Heart right ventricle (tissue), 16 donors: Measurements from ENCODE around the gene TBC1D9B. TPM values are rescaled to one million over a fixed set of nuclear protein-coding genes. Genes with fewer than 3 reads are reported as not detected.

ENCODE experiments used
- ATAC-seq, 8 donors: fragments of 200-7000 bp; cut with Tn5 transposase; one replicate each; pipeline ENCODE4 v1.9.1; 2020; ENCODE audit warnings: mild to moderate bottlenecking in 8 of 8, moderate library complexity in 8 of 8, moderate number of reproducible peaks in 1 of 8
- DNase-seq, 2 donors: peaks; one replicate each; pipeline ENCODE4 v3.0.0-alpha.2; 2020
- H3K27ac ChIP-seq, 10 donors: fragments of 200-600 bp; sonication (generic) in 2 of 10; one replicate each; pipeline versions ENCODE4 v1.5.0 to v1.8.0; 2020 to 2022; ENCODE audit warnings: mild to moderate bottlenecking in 3 of 10
- H3K27me3 ChIP-seq, 7 donors: fragments of 200-600 bp; one replicate each; pipeline ENCODE4 v1.8.0; 2021 to 2022; ENCODE audit warnings: mild to moderate bottlenecking in 2 of 7
- H3K36me3 ChIP-seq, 9 donors: fragments of 200-600 bp; sonication (generic) in 1 of 9; one replicate each; pipeline versions ENCODE4 v1.5.0 to v1.8.0; 2020 to 2022; ENCODE audit warnings: mild to moderate bottlenecking in 2 of 9
- H3K4me1 ChIP-seq, 9 donors: fragments of 200-600 bp; sonication (generic) in 1 of 9; one replicate each; pipeline versions ENCODE4 v1.5.0 to v1.8.0; 2020 to 2022; ENCODE audit warnings: mild to moderate bottlenecking in 4 of 9
- H3K4me3 ChIP-seq, 10 donors: fragments of 200-600 bp; sonication (generic) in 2 of 10; one replicate each; pipeline versions ENCODE4 v1.5.0 to v1.8.0; 2020 to 2022; ENCODE audit warnings: mild to moderate bottlenecking in 7 of 10, moderate library complexity in 2 of 10
- H3K9me3 ChIP-seq, 11 donors: fragments of 200-600 bp in 10 of 11; sonication (generic) in 2 of 11; one replicate each; pipeline versions ENCODE4 v1.5.0 to v1.8.0; 2013 to 2022; ENCODE audit warnings: mild to moderate bottlenecking in 2 of 11, control low read depth in 1 of 11, moderate library complexity in 1 of 11
- CTCF ChIP-seq, 9 donors: fragments of 200-600 bp; sonication (generic) in 2 of 9; IDR thresholded peaks; one replicate each; pipeline versions ENCODE4 v1.5.0 to v1.8.0; 2021 to 2022; ENCODE audit warnings: antibody characterized with exemption in 9 of 9, mild to moderate bottlenecking in 5 of 9, moderate library complexity in 1 of 9
- WGBS, 2 donors: extraction: QIAGEN DNeasy Blood & Tissue Kit; methylation state at CpG; one replicate each; pipeline ENCODE4 v1.1.7; 2013; ENCODE audit warnings: inconsistent platforms in 1 of 2; 5-methylcytosine and 5-hydroxymethylcytosine counted together
- intact Hi-C, 10 donors: fragments of 100-400 bp; cut with DNase I; formaldehyde crosslinking; loops; one replicate each; pipeline versions ENCODE4 v1.11.1 to v1.14.2; 2022
- polyA plus RNA-seq, 2 donors: library from polyadenylated mRNA; stranded (reverse); fragments of 200-250 nt; gene quantifications; one replicate each; pipeline ENCODE4 v1.2.3, GENCODE V29; 2013
- total RNA-seq, 10 donors: library from RNA; stranded (reverse); fragmentation: NEBNext Ultra II Directional in 3 of 10; extraction: Animal tissue kit (Norgen Biotek cat#: 25700) in 3 of 10; gene quantifications; one replicate each; pipeline versions ENCODE4 v1.2.1 to v1.2.4, GENCODE V29; 2021 to 2023
- donor health status: Arrhythmogenic right ventricular cardiomyopathy.
- donor health status: ischemic (EF 13 %, LVEDD 7.1; RV severe dilation, severe dysfunction).
- donor health status: healthy with polysubstance abuse.
- donor health status: DM: no; HTN: yes; CAD: no.
- donor health status: DM: no; HTN: no; CAD: no.
- donor health status: ischemic (EF 25% LVEDD 6.9; RV normal size, moderate dysfunction).
- donor health status: ischemic (EF 25% LVEDD 5.7; RV mildly dilated, moderate dysfunction).
- donor health status: healthy.
- donor health status: DM: yes; HTN: yes; CAD: no.
- donor health status: Ischemic cardiomyopathy.
- donor health status: ischemic (EF 35%, LVEDD 5.7; RV mildly dilated, moderate dysfunction).
- donor health status: nonischemic (EF 11% LVEDD 7.7; RV severe dilation, severe dysfunction).
- donor health status: DM: yes; HTN: yes; CAD: no.
- donor health status: PGD.
- donor health status: ischemic (EF 29% LVEDD 5.4; RV normal size, mild dysfunction).
- donor health status: nonischemic (EF 23%, LVEDD 6.1; RV moderate dilation, normal function).

TBC1D9B gene
- total and polyA plus RNA-seq, 12 donors, result 26.0 to 52.1 (median 32.3) TPM

- no peak for TF ChIP-seq CTCF (IDR thresholded peaks at IDR 0.05)
- Histone ChIP-seq H3K9me3 (peaks cover 0 to under 1% (median 0%) of the 10 kb centered on the region in 11 donors), H3K4me3 (no peak overlapping the region), H3K36me3 (peaks cover 0 to 97% (median 28%) of the 10 kb centered on the region in 9 donors), H3K27me3 (no peaks in the 10 kb centered on the region), H3K4me1 (peaks cover 0 to 11% (median 0%) of the 10 kb centered on the region in 9 donors), H3K27ac (peak overlapping the region in 1 of 10 donors; percentile 4)
- WGBS, 2 donors, result 90 to 91% methylated on average over 11 of the region's 11 CpGs
- DNase-seq, result no peak
- intact Hi-C loops, result no loop called here
- ATAC-seq, result no peak
Observed at GRCh38 chr5:179867476-179867875, 40.2 kb downstream of the TBC1D9B start.

- peaks cover 0 to 11% (median 0%) of the 10 kb centered on the region in 9 donors for H3K4me1 ChIP-seq
- no peaks in the 10 kb centered on the region for H3K27me3 ChIP-seq
- WGBS, 2 donors, result 81 to 88% methylated on average over 6 of the region's 6 CpGs
- intact Hi-C loops, result no loop called here
- no peak overlapping the region for H3K4me3 ChIP-seq
- peaks cover 0 to 4% (median 0%) of the 10 kb centered on the region in 11 donors for H3K9me3 ChIP-seq
- ATAC-seq, result no peak
- no peak for TF ChIP-seq CTCF (IDR thresholded peaks at IDR 0.05)
- DNase-seq, result no peak
- no peak overlapping the region for H3K27ac ChIP-seq
- peaks cover 0 to 97% (median 28%) of the 10 kb centered on the region in 9 donors for H3K36me3 ChIP-seq
Observed at GRCh38 chr5:179867079-179867465, 40.6 kb downstream of the TBC1D9B start.

GRCh38 chr5:179866241-179867078 lies 41.2 kb downstream of the TBC1D9B start:
- H3K9me3 ChIP-seq, result peaks cover 0 to 4% (median 0%) of the 10 kb centered on the region in 11 donors
- no peak overlapping the region for H3K4me3 ChIP-seq
- ATAC-seq (no peak), DNase-seq (no peak)
- intact Hi-C loops, result no loop called here
- H3K36me3 ChIP-seq, result peaks cover 0 to 98% (median 27%) of the 10 kb centered on the region in 9 donors
- peaks cover 0 to 11% (median 0%) of the 10 kb centered on the region in 9 donors for H3K4me1 ChIP-seq
- 87% methylated on average over 21 of the region's 21 CpGs for WGBS, 2 donors
- no peak overlapping the region for H3K27ac ChIP-seq
- no peaks in the 10 kb centered on the region for H3K27me3 ChIP-seq
- TF ChIP-seq CTCF (IDR thresholded peaks at IDR 0.05), result peak in 2 of 9 donors; percentile 6 to 14

GRCh38 chr5:179865491-179866240 lies 42.0 kb downstream of the TBC1D9B start:
- no peak for DNase-seq

More at GRCh38 chr5:179865491-179866240, 42.0 kb downstream of the TBC1D9B start:
- Histone ChIP-seq H3K4me1 (peaks cover 0 to 7% (median 0%) of the 10 kb centered on the region in 9 donors), H3K9me3 (peaks cover 0 to 4% (median 0%) of the 10 kb centered on the region in 11 donors), H3K27me3 (no peaks in the 10 kb centered on the region), H3K4me3 (no peak overlapping the region), H3K27ac (no peak overlapping the region), H3K36me3 (peaks cover 0 to 90% (median 20%) of the 10 kb centered on the region in 9 donors)
- TF ChIP-seq CTCF (IDR thresholded peaks at IDR 0.05), result no peak
- no peak for ATAC-seq
- intact Hi-C loops, result no loop called here
- 90 to 91% methylated on average over 15 of the region's 15 CpGs for WGBS, 2 donors
